ENCODE results near the gene KIF6.

DNA sequence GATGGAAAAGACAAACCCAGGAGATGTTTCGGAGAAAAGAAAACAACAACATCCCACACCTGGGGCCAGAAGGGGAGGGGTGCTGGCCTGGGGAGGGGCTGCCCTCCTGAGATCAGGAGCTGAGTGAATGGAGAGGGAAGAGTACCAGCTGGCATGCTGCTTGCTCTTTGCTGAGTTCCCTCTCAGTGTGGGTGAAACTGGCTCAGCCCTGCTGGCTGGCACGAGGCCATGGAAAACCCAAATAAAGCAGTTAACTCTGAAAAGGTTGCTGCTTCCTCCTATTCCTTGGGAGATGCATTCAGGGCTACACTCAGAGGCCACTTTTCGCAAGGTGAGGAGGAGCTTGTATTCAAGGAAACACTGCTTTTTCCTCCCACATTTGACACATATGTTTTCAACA is 394.7 kb downstream of the KIF6 start:
- no peak for TF ChIP-seq EZH2 (IDR thresholded peaks at IDR 0.05; ENCODE audit: borderline replicate concordance, low read length)
- TF ChIP-seq, protein P1, sequence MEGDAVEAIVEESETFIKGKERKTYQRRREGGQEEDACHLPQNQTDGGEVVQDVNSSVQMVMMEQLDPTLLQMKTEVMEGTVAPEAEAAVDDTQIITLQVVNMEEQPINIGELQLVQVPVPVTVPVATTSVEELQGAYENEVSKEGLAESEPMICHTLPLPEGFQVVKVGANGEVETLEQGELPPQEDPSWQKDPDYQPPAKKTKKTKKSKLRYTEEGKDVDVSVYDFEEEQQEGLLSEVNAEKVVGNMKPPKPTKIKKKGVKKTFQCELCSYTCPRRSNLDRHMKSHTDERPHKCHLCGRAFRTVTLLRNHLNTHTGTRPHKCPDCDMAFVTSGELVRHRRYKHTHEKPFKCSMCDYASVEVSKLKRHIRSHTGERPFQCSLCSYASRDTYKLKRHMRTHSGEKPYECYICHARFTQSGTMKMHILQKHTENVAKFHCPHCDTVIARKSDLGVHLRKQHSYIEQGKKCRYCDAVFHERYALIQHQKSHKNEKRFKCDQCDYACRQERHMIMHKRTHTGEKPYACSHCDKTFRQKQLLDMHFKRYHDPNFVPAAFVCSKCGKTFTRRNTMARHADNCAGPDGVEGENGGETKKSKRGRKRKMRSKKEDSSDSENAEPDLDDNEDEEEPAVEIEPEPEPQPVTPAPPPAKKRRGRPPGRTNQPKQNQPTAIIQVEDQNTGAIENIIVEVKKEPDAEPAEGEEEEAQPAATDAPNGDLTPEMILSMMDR (IDR thresholded peaks at IDR 0.05; ENCODE audit: low read length): no peak

Measured in OCI-LY1 (cell line).